CD4-positive, alpha-beta T cell (primary cell): ENCODE measurements around the gene DDX1. TPM values are rescaled to one million over a fixed set of nuclear protein-coding genes. Genes with fewer than 3 reads are reported as not detected.

Experiments used
- ATAC-seq: fragments of 200-7000 bp; cut with Tn5 transposase; one replicate; pipeline ENCODE4 v1.10.0; 2022; ENCODE audit warnings: mild to moderate bottlenecking; ENCODE audit not compliant: poor library complexity
- CTCF ChIA-PET: fragments of 350-600 bp; sonication (Branson Sonifier 250); formaldehyde crosslinking; loops from one replicate; lab custom pipeline; 2021; ENCODE audit warnings: antibody characterized with exemption, inconsistent platforms; lab: Charles Lee
- POLR2A ChIA-PET: fragments of 350-600 bp; sonication (Branson Sonifier 250); formaldehyde crosslinking; loops from one replicate; lab custom pipeline; 2021; ENCODE audit warnings: antibody characterized with exemption, inconsistent platforms; lab: Charles Lee
- DNase-seq, 14 experiments: peaks; one replicate each; pipeline ENCODE4 v3.0.0-alpha.2; 2013 to 2020; ENCODE audit warnings: mixed read lengths in 2 of 14
- H3K27ac ChIP-seq, 2 donors: one replicate each; pipeline versions ENCODE4 v1.5.1 to v1.7.0; 2013; ENCODE audit warnings: low read length in 2 of 2, low read depth in 1 of 2, mild to moderate bottlenecking in 1 of 2
- H3K27me3 ChIP-seq, 2 experiments: 1 replicate in 1 of 2; 2 replicates in 1 of 2; pipeline versions ENCODE4 v1.6.1 to v1.7.0; 2013; ENCODE audit warnings: low read length in 2 of 2, control low read depth in 1 of 2, mild to moderate bottlenecking in 1 of 2, moderate library complexity in 1 of 2; ENCODE audit not compliant: insufficient read depth in 2 of 2, control insufficient read depth in 1 of 2
- H3K36me3 ChIP-seq: one replicate; pipeline ENCODE4 v1.6.1; 2013; ENCODE audit warnings: low read length, control low read depth; ENCODE audit not compliant: insufficient read depth
- H3K4me1 ChIP-seq: one replicate; pipeline ENCODE4 v1.6.1; 2013; ENCODE audit warnings: low read length, control low read depth; ENCODE audit not compliant: insufficient read depth
- H3K4me3 ChIP-seq: one replicate; pipeline ENCODE4 v1.5.1; 2013; ENCODE audit warnings: mild to moderate bottlenecking, low read length, moderate library complexity
- H3K9me3 ChIP-seq, 2 experiments: 1 replicate in 1 of 2; 2 replicates in 1 of 2; pipeline versions ENCODE4 v1.6.1 to v1.7.0; 2013; ENCODE audit warnings: low read length in 2 of 2, mild to moderate bottlenecking in 2 of 2, control low read depth in 1 of 2, moderate library complexity in 1 of 2; ENCODE audit not compliant: control insufficient read depth in 1 of 2, insufficient read depth in 1 of 2
- H3K27ac Mint-ChIP-seq: one replicate; pipeline ENCODE4 v1.8.0; 2020; ENCODE audit warnings: mixed read lengths
- H3K27me3 Mint-ChIP-seq: one replicate; pipeline ENCODE4 v1.8.0; 2021; ENCODE audit warnings: mixed read lengths
- H3K36me3 Mint-ChIP-seq: one replicate; pipeline ENCODE4 v1.8.0; 2021; ENCODE audit warnings: low read depth, mixed read lengths
- H3K4me1 Mint-ChIP-seq: one replicate; pipeline ENCODE4 v1.8.0; 2021; ENCODE audit warnings: low read depth, mixed read lengths
- H3K4me3 Mint-ChIP-seq: one replicate; pipeline ENCODE4 v1.8.0; 2020; ENCODE audit warnings: mild to moderate bottlenecking, mixed read lengths
- H3K9me3 Mint-ChIP-seq: one replicate; pipeline ENCODE4 v1.8.0; 2020; ENCODE audit warnings: mixed read lengths
- intact Hi-C, 2 experiments: fragments of 100-400 bp; cut with DNase I in 1 of 2; cut with micrococcal nuclease in 1 of 2; formaldehyde crosslinking; loops; one replicate each; pipeline versions ENCODE4 v1.15.1 to v1.9.0; 2023 to 2025; cut with DNase I, micrococcal nuclease
- total RNA-seq, 174 experiments: library from RNA in 2 of 174; stranded (reverse) in 2 of 174; gene quantifications; one replicate each; pipeline ENCODE4 v1.2.3 and lab custom pipeline; 2021 to 2026
- TF ChIP-seq, protein P1 (sequence below): fragments of 200-600 bp; IDR thresholded peaks from one replicate; pipeline ENCODE4 v1.8.0; 2022; ENCODE audit warnings: antibody characterized with exemption, mild to moderate bottlenecking

The DDX1 gene
- total RNA-seq, 2 experiments from 2014 or later, result 48.8 to 50.1 TPM

GRCh38 chr2:15568874-15569273, 22.8 kb upstream of the DDX1 start:
- POLR2A ChIA-PET, result no interaction called here
- intact Hi-C loops, result no loop called here
- Mint-ChIP-seq H3K27ac (no peak overlapping the region), H3K36me3 (no peaks in the 10 kb centered on the region), H3K27me3 (peaks cover 5% of the 10 kb centered on the region), H3K4me3 (no peak overlapping the region), H3K9me3 (no peaks in the 10 kb centered on the region), H3K4me1 (no peaks in the 10 kb centered on the region)
- DNase-seq, result no peak
- TF ChIP-seq, protein P1, sequence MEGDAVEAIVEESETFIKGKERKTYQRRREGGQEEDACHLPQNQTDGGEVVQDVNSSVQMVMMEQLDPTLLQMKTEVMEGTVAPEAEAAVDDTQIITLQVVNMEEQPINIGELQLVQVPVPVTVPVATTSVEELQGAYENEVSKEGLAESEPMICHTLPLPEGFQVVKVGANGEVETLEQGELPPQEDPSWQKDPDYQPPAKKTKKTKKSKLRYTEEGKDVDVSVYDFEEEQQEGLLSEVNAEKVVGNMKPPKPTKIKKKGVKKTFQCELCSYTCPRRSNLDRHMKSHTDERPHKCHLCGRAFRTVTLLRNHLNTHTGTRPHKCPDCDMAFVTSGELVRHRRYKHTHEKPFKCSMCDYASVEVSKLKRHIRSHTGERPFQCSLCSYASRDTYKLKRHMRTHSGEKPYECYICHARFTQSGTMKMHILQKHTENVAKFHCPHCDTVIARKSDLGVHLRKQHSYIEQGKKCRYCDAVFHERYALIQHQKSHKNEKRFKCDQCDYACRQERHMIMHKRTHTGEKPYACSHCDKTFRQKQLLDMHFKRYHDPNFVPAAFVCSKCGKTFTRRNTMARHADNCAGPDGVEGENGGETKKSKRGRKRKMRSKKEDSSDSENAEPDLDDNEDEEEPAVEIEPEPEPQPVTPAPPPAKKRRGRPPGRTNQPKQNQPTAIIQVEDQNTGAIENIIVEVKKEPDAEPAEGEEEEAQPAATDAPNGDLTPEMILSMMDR, result no peak
- H3K36me3 ChIP-seq, result no peaks in the 10 kb centered on the region
- no peak overlapping the region for H3K27ac ChIP-seq
- no peak for ATAC-seq
- no peak overlapping the region for H3K4me3 ChIP-seq
- no peaks in the 10 kb centered on the region for H3K9me3 ChIP-seq
- H3K27me3 ChIP-seq, result no peaks in the 10 kb centered on the region
- no peaks in the 10 kb centered on the region for H3K4me1 ChIP-seq
- CTCF ChIA-PET, result interaction anchor here (0.6 to 1.3 kb wide), 2 partner anchors 8 to 22 kb away, joined by 3 read pairs; no protein-coding TSS in a partner anchor

DNA sequence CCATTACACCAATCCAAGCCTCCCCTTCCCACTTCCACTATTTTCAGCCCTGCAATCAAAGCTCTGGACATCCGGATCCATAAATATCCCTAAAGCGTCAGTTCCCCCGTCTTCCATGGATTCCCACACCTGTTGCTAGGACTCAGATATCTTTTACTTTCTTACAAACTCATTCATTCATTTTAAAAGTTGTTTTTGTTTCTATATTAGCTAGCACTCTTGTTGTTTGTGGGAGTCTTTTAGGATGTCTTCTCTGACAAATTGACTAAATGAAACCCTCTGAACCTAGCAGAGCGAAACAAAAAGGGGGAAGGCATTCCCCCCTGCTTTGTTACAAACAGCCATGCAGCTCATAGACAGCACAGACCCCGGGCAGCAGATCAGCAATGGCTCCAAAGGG, 21.6 kb upstream of the DDX1 start:
- H3K27ac ChIP-seq, result no peak overlapping the region
- H3K4me1 ChIP-seq, result no peaks in the 10 kb centered on the region
- peaks cover 5% of the 10 kb centered on the region for H3K27me3 Mint-ChIP-seq
- no peak overlapping the region for H3K4me3 ChIP-seq
- TF ChIP-seq, protein P1, result no peak
- no peaks in the 10 kb centered on the region for H3K36me3 ChIP-seq
- ChIA-PET POLR2A (interaction anchor here (1.6 kb wide), 1 partner anchor 8 kb away, joined by 4 read pairs; the partner anchor contains the start of gene NBAS), CTCF (no interaction called here)
- H3K36me3 Mint-ChIP-seq, result no peaks in the 10 kb centered on the region
- DNase-seq, result no peak
- no peaks in the 10 kb centered on the region for H3K9me3 Mint-ChIP-seq
- H3K4me1 Mint-ChIP-seq, result no peaks in the 10 kb centered on the region
- no peaks in the 10 kb centered on the region for H3K27me3 ChIP-seq
- intact Hi-C loops, result loop anchor here in 1 of 2 experiments (10.0 kb wide), 1 partner anchor 665 kb away; no protein-coding TSS in a partner anchor
- H3K27ac Mint-ChIP-seq, result no peak overlapping the region
- ATAC-seq, result no peak
- H3K9me3 ChIP-seq, result no peaks in the 10 kb centered on the region
- H3K4me3 Mint-ChIP-seq, result no peak overlapping the region

DNA sequence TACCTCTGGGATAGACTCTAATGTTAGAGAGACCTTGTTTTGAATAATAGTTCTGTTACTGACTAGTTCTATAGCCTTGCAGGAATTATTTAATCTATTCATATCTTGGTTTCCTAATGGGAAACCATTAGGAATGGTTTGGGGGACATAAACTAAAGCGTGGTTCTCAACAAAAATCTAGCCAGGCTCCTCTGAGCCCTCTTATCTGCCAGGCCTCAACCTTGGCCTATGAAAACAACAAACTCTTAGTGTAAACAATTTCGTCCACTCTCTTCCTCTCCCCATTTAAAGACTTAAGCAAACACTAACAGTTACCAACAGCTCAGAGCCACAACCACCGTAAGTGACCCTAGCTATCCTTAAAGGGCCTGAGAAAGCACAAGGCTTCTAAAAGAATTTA, 19.9 kb upstream of the DDX1 start:
- ChIA-PET POLR2A (interaction anchor here (1.6 kb wide), 1 partner anchor 10 kb away, joined by 4 read pairs; the partner anchor contains the start of gene NBAS), CTCF (no interaction called here)
- intact Hi-C loops, result loop anchor here in 1 of 2 experiments (10.0 kb wide), 1 partner anchor 667 kb away; no protein-coding TSS in a partner anchor
- ATAC-seq (no peak), DNase-seq (no peak)
- TF ChIP-seq, protein P1, result no peak
- no peaks in the 10 kb centered on the region for H3K9me3 ChIP-seq
- Mint-ChIP-seq H3K27me3 (peaks cover 5% of the 10 kb centered on the region), H3K4me1 (no peaks in the 10 kb centered on the region), H3K9me3 (no peaks in the 10 kb centered on the region), H3K4me3 (no peak overlapping the region), H3K27ac (no peak overlapping the region), H3K36me3 (no peaks in the 10 kb centered on the region)
- H3K27me3 ChIP-seq, result no peaks in the 10 kb centered on the region
- no peak overlapping the region for H3K4me3 ChIP-seq
- no peaks in the 10 kb centered on the region for H3K36me3 ChIP-seq
- H3K27ac ChIP-seq, result no peak overlapping the region
- no peaks in the 10 kb centered on the region for H3K4me1 ChIP-seq
